ENCODE data around the gene DOCK3. TPM values are rescaled to one million over a fixed set of nuclear protein-coding genes. Genes with fewer than 3 reads are reported as not detected.

DOCK3 gene
- total and polyA plus RNA-seq, 10 donors: 0.08 to 2.1 (median 0.44) TPM

GRCh38 chr3:50807266-50807665 is 132.5 kb downstream of the DOCK3 start:
- Histone ChIP-seq H3K4me3 (no peak overlapping the region), H3K27me3 (replicated peaks in 1 of 7) (no peaks in the 10 kb centered on the region), H3K36me3 (no peaks in the 10 kb centered on the region), H3K27ac (no peak overlapping the region), H3K9me3 (peaks cover 3 to 31% (median 18%) of the 10 kb centered on the region in 8 donors), H3K4me1 (no peaks in the 10 kb centered on the region)
- WGBS, 5 donors: 70 to 84% (median 76%) methylated on average over 2 of the region's 2 CpGs
- DNase-seq: no peak
- intact Hi-C loops (cut with DNase I; ENCODE audit: low total_unique reads): no loop called here
- TF ChIP-seq POLR2AphosphoS5 (IDR thresholded peaks at IDR 0.05) (no peak), CTCF (IDR thresholded peaks at IDR 0.05 in 8 of 11, conservative IDR thresholded peaks at IDR 0.05 in 3 of 11) (no peak), POLR2A (IDR thresholded peaks at IDR 0.05) (no peak)

DNA sequence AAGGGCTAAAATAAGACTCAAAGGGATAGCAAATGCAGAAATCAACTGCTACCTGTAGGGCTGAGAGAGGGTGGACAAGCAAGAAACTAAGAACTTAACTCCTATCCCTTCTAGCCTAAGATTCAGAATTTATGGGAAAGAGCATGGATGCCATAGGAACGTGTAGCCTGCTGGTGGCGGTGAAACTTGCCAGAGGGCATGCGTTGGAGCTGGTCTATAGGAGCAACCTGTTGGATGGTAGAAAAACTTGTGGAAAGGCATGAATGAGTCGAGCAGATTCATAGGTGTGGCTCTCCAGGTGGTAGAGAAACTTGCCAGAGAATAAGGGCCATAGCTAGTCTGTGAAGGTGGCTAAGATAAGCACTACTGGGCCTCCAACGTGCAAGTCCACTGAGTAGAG is 137.2 kb downstream of the DOCK3 start:
- TF ChIP-seq POLR2A (IDR thresholded peaks at IDR 0.05) (no peak), CTCF (IDR thresholded peaks at IDR 0.05 in 8 of 11, conservative IDR thresholded peaks at IDR 0.05 in 3 of 11) (no peak), POLR2AphosphoS5 (IDR thresholded peaks at IDR 0.05) (no peak)
- H3K27me3 ChIP-seq (replicated peaks in 1 of 7): no peaks in the 10 kb centered on the region
- no peak overlapping the region for H3K4me3 ChIP-seq
- no peak overlapping the region for H3K27ac ChIP-seq
- no peak for DNase-seq
- H3K4me1 ChIP-seq: no peaks in the 10 kb centered on the region
- intact Hi-C loops (cut with DNase I; ENCODE audit: low total_unique reads): no loop called here
- H3K9me3 ChIP-seq: no peaks in the 10 kb centered on the region
- no peaks in the 10 kb centered on the region for H3K36me3 ChIP-seq
- WGBS, 5 donors: 72 to 83% (median 81%) methylated on average over 5 of the region's 5 CpGs

- TF ChIP-seq POLR2A (IDR thresholded peaks at IDR 0.05): no peak
- TF ChIP-seq POLR2AphosphoS5 (IDR thresholded peaks at IDR 0.05): no peak
- TF ChIP-seq CTCF (IDR thresholded peaks at IDR 0.05 in 8 of 11, conservative IDR thresholded peaks at IDR 0.05 in 3 of 11): no peak
- H3K4me3 ChIP-seq: no peak overlapping the region
- no peak overlapping the region for H3K27ac ChIP-seq
- DNase-seq: no peak
- intact Hi-C loops (cut with DNase I; ENCODE audit: low total_unique reads): no loop called here
- H3K27me3 ChIP-seq (replicated peaks in 1 of 7): no peaks in the 10 kb centered on the region
- H3K4me1 ChIP-seq: no peaks in the 10 kb centered on the region
- peaks cover 0 to 4% (median 0%) of the 10 kb centered on the region in 8 donors for H3K9me3 ChIP-seq
- H3K36me3 ChIP-seq: no peaks in the 10 kb centered on the region
These were observed 141.1 kb downstream of the DOCK3 start for GRCh38 chr3:50815844-50816243.

DNA sequence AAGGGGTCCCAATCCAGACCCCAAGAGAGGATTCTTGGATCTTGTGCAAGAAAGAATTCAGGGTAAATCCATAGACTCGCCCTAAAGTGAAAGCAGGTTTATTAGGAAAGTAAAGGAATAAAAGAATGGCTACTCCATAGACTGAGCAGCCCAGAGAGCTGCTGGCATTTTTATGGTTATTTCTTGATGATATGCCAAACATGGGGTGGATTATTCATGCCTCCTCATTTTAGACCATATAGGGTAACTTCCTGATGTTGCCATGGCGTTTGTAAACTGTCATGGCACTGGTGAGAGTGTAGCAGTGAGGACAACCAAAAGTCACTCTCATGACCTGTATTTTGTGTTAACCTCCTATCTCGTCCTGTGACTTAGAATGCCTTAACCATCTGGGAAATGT is 142.2 kb downstream of the DOCK3 start:
- 50 to 76% (median 61%) methylated on average over 3 of the region's 3 CpGs for WGBS, 5 donors
- H3K36me3 ChIP-seq: no peaks in the 10 kb centered on the region
- TF ChIP-seq POLR2A (IDR thresholded peaks at IDR 0.05): no peak
- TF ChIP-seq POLR2AphosphoS5 (IDR thresholded peaks at IDR 0.05): no peak
- TF ChIP-seq CTCF (IDR thresholded peaks at IDR 0.05 in 8 of 11, conservative IDR thresholded peaks at IDR 0.05 in 3 of 11): no peak
- DNase-seq: no peak
- no peaks in the 10 kb centered on the region for H3K27me3 ChIP-seq (replicated peaks in 1 of 7)
- no peaks in the 10 kb centered on the region for H3K4me1 ChIP-seq
- H3K27ac ChIP-seq: no peak overlapping the region
- H3K4me3 ChIP-seq: no peak overlapping the region
- H3K9me3 ChIP-seq: peaks cover 0 to 4% (median 0%) of the 10 kb centered on the region in 8 donors
- intact Hi-C loops (cut with DNase I; ENCODE audit: low total_unique reads): no loop called here

Measured in spleen (tissue), 11 donors.